Transverse colon (tissue), 4 donors: Measurements from ENCODE around the gene SETD1A. TPM values are rescaled to one million over a fixed set of nuclear protein-coding genes. Genes with fewer than 3 reads are reported as not detected.
A peak's percentile ranks its signal among the peaks of the same experiment; 100 is the strongest.

ENCODE experiments used
- DNase-seq: peaks from one replicate; pipeline ENCODE4 v3.0.0-alpha.2; 2019
- H3K27ac ChIP-seq, 4 donors: fragments of 200-600 bp; sonication (generic); 2 replicates each; pipeline ENCODE4 v1.5.1; 2016 to 2018; ENCODE audit warnings: inconsistent platforms in 4 of 4
- H3K27me3 ChIP-seq: fragments of 200-600 bp; sonication (generic); 2 replicates; pipeline ENCODE4 v1.5.1; 2017; ENCODE audit warnings: inconsistent platforms
- H3K36me3 ChIP-seq, 4 donors: fragments of 200-600 bp; sonication (generic); 2 replicates each; pipeline ENCODE4 v1.5.1; 2017 to 2019; ENCODE audit warnings: inconsistent platforms in 4 of 4
- H3K4me1 ChIP-seq, 4 donors: fragments of 200-600 bp; sonication (generic); 2 replicates each; pipeline ENCODE4 v1.5.1; 2017 to 2020; ENCODE audit warnings: inconsistent platforms in 4 of 4
- H3K4me3 ChIP-seq, 4 donors: fragments of 200-600 bp; sonication (generic); 1 replicate in 1 of 4; 2 replicates in 3 of 4; pipeline versions ENCODE4 v1.5.1 to v1.6.1; 2017 to 2019; ENCODE audit warnings: inconsistent platforms in 4 of 4
- H3K9me3 ChIP-seq, 2 donors: fragments of 200-600 bp; sonication (generic); 2 replicates each; pipeline ENCODE4 v1.5.1; 2017 to 2019; ENCODE audit warnings: inconsistent platforms in 2 of 2
- EP300 ChIP-seq: sonication (generic); formaldehyde crosslinking; IDR thresholded peaks from one replicate; pipeline ENCODE4 v1.6.1; 2017; ENCODE audit warnings: antibody characterized with exemption, low read depth
- POLR2A ChIP-seq: fragments of 450-650 bp; IDR thresholded peaks from one replicate; pipeline ENCODE4 v1.6.1; 2016; ENCODE audit warnings: antibody characterized with exemption, mild to moderate bottlenecking, moderate library complexity
- POLR2AphosphoS5 ChIP-seq, 3 donors: sonication (generic); formaldehyde crosslinking; IDR thresholded peaks; one replicate each; pipeline ENCODE4 v1.6.1; 2016; ENCODE audit warnings: antibody characterized with exemption in 3 of 3
- whole genome bisulfite sequencing, 2 donors: methylation state at CpG; one replicate each; pipeline ENCODE4 v1.1.5; 2018; ENCODE audit warnings: low coverage in 1 of 2; 5-methylcytosine and 5-hydroxymethylcytosine counted together
- in situ Hi-C, 4 donors: fragments of 200-750 bp; cut with MboI; loops; one replicate each; pipeline versions ENCODE4 v1.15.0 to v1.15.1; 2017; ENCODE audit warnings: low sequenced_read_pairs in 3 of 4, low pct_ligation_motif_present in 1 of 4, low pct_unique_long_range_greater_than_20kb in 1 of 4
- intact Hi-C: fragments of 100-400 bp; cut with DNase I; formaldehyde crosslinking; loops from one replicate; pipeline ENCODE4 v1.15.1; 2023; ENCODE audit warnings: low total_unique reads
- total RNA-seq, 4 donors: library from RNA; depleted of rRNA; stranded (reverse); fragments of >200 nt; gene quantifications; one replicate each; pipeline ENCODE4 v1.1.0, GENCODE V29; 2016
- TF ChIP-seq, protein P1 (sequence below), 5 experiments: fragments of 200-600 bp in 3 of 5; fragments of 450-650 bp in 2 of 5; sonication (generic) in 3 of 5; IDR thresholded peaks; 1 replicate in 2 of 5; 2 replicates in 3 of 5; pipeline ENCODE4 v1.5.1; 2016 to 2017; ENCODE audit warnings: antibody characterized with exemption in 5 of 5, inconsistent platforms in 3 of 5, mild to moderate bottlenecking in 2 of 5, moderate library complexity in 1 of 5

SETD1A gene
- total RNA-seq, 4 donors from 2014 or later = 5.3 to 37.0 (median 10.8) TPM

DNA sequence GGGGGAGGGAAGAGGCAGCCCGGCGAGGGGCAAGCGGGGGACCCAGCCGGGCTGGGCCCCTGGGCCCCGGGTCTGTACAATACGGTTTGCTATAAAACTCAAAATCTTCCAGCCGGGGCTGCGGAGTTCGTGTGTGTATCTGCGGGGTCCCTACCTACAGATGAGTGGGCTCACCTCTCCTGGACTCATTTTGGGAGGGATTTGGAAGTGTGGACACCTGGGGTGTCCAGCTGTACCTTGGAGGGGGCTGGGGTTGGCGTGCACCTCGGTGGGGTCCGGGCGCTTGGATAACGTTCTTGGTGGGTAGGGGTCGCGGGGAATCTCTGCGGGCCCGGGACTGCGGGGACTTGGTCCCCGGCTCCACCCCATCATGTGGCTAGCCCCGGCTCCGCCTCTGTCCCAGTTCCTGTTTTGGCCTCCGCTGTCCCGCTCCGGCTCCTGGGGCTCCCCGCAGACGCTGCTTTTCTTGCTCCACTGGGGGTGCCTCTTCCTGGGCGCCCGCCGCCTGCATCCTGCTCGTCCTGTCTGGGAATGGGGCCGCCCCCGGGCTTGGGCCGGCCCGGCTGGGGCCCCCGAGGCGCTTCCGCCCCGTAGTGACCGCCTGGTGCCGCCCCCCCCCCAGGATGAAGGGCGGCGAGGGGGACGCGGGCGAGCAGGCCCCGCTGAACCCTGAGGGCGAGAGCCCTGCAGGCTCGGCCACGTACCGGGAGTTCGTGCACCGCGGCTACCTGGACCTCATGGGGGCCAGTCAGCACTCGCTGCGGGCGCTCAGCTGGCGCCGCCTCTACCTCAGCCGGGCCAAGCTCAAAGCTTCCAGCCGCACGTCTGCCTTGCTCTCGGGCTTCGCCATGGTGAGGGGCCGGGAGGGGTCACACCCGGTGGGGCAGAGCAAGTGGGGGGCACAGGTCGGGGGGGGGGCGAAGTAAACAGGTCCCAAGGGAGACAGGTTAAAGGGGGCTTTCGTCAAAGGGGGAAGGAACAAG is 8.6 kb upstream of the SETD1A start, which contains the start of gene ORAI3:
ORAI3 (plus strand) TSS at position 402 of the 983 bp plus-strand sequence; CDS start at position 624, 222 bp downstream.
- 1% methylated on average over 47 of the region's 70 CpGs; no CpG with 5 or more reads in 1 of the 2 donors for WGBS, 2 donors
- Histone ChIP-seq H3K27me3 (no peaks in the 10 kb centered on the region), H3K4me1 (peaks cover 12 to 36% (median 23%) of the 10 kb centered on the region in 4 donors), H3K4me3 (peak within 1 kb of the TSS; percentile 70 to 100 (median 81)), H3K27ac (peak within 1 kb of the TSS; percentile 91 to 97 (median 94)), H3K36me3 (peaks cover 0 to 13% (median 3%) of the 10 kb centered on the region in 4 donors), H3K9me3 (no peaks in the 10 kb centered on the region)
- peak; percentile 81 for DNase-seq
- intact Hi-C loops = no loop called here
- in situ Hi-C loops = no loop called here
- TF ChIP-seq, protein P1, sequence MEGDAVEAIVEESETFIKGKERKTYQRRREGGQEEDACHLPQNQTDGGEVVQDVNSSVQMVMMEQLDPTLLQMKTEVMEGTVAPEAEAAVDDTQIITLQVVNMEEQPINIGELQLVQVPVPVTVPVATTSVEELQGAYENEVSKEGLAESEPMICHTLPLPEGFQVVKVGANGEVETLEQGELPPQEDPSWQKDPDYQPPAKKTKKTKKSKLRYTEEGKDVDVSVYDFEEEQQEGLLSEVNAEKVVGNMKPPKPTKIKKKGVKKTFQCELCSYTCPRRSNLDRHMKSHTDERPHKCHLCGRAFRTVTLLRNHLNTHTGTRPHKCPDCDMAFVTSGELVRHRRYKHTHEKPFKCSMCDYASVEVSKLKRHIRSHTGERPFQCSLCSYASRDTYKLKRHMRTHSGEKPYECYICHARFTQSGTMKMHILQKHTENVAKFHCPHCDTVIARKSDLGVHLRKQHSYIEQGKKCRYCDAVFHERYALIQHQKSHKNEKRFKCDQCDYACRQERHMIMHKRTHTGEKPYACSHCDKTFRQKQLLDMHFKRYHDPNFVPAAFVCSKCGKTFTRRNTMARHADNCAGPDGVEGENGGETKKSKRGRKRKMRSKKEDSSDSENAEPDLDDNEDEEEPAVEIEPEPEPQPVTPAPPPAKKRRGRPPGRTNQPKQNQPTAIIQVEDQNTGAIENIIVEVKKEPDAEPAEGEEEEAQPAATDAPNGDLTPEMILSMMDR (IDR thresholded peaks at IDR 0.05) = peak in 1 of 5 experiments; percentile 8
- TF ChIP-seq POLR2A (peak; percentile 73), EP300 (no peak), POLR2AphosphoS5 (IDR thresholded peaks at IDR 0.05) (peak; percentile 70 to 86 (median 86))

DNA sequence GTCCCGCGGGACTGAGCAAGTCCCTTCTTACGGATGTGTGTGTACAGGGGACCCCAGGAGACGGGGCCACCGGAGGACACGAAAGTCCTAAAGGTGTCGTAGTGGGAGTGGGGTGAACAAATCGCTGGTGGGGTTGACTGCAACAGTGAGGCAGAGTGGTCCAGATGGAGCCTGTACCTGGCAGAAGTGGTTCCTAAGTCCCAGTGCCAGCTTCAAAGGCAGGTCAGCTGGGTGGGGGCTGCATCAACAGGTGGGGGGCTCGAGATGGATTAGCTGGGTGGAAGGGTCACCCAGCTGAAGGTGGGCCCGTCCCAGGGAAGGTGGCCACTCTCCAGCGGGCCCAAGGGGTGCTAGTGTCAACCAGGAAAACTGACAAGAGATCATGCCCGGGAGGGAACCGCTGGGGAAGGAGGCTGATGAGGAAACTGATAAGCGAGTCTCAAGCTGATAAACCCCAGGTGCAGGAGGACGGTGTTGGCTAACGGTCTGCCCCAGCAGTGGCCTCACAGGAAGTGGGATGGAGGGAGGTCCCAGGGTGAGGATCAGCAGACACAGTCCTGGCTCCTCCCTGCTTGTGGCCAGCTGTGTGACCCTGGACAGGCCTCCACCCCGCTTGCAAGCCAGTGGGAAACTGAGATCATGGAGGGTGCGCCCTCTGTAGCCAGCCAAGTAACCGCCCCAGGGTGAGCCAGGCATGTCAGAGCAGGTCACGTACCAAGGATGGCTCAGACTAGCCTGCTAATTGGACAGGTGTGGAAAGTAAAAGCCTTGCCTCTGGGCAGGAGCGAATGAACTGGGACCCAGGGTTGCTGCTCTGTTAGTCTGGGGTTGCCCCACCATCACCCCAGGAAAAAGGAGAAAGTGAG is 7.7 kb upstream of the SETD1A start:
- no peaks in the 10 kb centered on the region for H3K27me3 ChIP-seq
- 0 to 5% methylated on average over 7 to 21 of the region's 21 CpGs for WGBS, 2 donors
- peaks cover 0 to 4% (median 0%) of the 10 kb centered on the region in 4 donors for H3K36me3 ChIP-seq
- in situ Hi-C loops (loop anchor here in 1 of 4 donors (25.0 kb wide), 1 partner anchor 762 kb away; a partner anchor contains a TSS), intact Hi-C loops (no loop called here)
- peak overlapping the region; percentile 91 to 97 (median 94) for H3K27ac ChIP-seq
- peak overlapping the region; percentile 70 to 100 (median 81) for H3K4me3 ChIP-seq
- H3K4me1 ChIP-seq = peaks cover 12 to 36% (median 23%) of the 10 kb centered on the region in 4 donors
- H3K9me3 ChIP-seq = no peaks in the 10 kb centered on the region
- no peak for TF ChIP-seq EP300
- TF ChIP-seq POLR2AphosphoS5 (IDR thresholded peaks at IDR 0.05) = peak; percentile 80 to 92 (median 86)
- peak; percentile 78 for TF ChIP-seq POLR2A
- TF ChIP-seq, protein P1 (IDR thresholded peaks at IDR 0.05) = no peak
- DNase-seq = peak; percentile 84

DNA sequence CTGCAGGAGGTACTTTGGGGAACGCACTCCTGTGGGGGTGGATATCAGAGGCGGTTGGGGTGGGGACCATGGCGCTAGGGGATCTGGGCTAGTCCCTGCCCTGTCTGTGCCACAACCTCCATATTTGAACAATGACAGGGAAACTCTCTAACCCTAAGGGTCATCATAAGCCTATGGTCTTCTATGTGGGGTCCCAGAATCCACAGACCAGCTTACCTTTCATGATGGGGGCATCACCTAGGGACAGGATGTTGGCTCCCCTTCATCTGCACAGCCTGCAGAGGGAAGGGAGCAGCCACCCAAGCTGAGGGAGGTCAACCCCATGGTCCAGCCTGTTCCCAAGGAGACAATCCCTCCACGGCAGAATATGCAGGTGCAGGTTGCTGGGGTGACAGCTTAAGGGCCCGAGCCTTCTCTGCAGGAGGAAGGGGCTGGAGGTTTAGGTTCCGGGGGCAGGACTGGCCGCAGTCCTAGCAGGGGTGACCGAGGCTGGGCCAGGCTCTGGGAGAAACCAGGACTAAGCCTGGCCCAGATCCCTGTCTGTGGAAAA is 7.0 kb upstream of the SETD1A start:
- Histone ChIP-seq H3K4me1 (peaks cover 12 to 36% (median 23%) of the 10 kb centered on the region in 4 donors), H3K36me3 (no peaks in the 10 kb centered on the region), H3K27ac (peak overlapping the region; percentile 91 to 97 (median 94)), H3K9me3 (no peaks in the 10 kb centered on the region), H3K27me3 (no peaks in the 10 kb centered on the region), H3K4me3 (peak overlapping the region in 1 of 4 donors; percentile 88)
- DNase-seq = no peak
- TF ChIP-seq, protein P1 (IDR thresholded peaks at IDR 0.05) = no peak
- TF ChIP-seq POLR2A = no peak
- no peak for TF ChIP-seq POLR2AphosphoS5 (IDR thresholded peaks at IDR 0.05)
- no peak for TF ChIP-seq EP300
- intact Hi-C loops = loop anchor here (1.0 kb wide), 1 partner anchor 46 kb away; no protein-coding TSS in a partner anchor
- in situ Hi-C loops = loop anchor here in 1 of 4 donors (25.0 kb wide), 1 partner anchor 762 kb away; a partner anchor contains a TSS
- 79% methylated on average over 8 of the region's 8 CpGs; no CpG with 5 or more reads in 1 of the 2 donors for WGBS, 2 donors
